GM18907 (cell line): ENCODE results near the gene LRG1.

Experiments
- ATAC-seq: cut with Tn5 transposase; IDR thresholded peaks from one replicate; pipeline ENCODE4 v1.9.1; 2021; ENCODE audit warnings: mild to moderate bottlenecking, moderate library complexity; ENCODE audit not compliant: unreplicated experiment

LRG1 gene

GRCh38 chr19:4539693-4540581, at the start of gene LRG1:
TSS of gene LRG1 (minus strand) at chr19:4540036. CDS start at chr19:4540013, 23 bp downstream.
- no peak for ATAC-seq

- no peak for ATAC-seq
Observed at GRCh38 chr19:4588291-4588761, 48.5 kb upstream of the LRG1 start.

- ATAC-seq = no peak
Observed at GRCh38 chr19:4587527-4587926, 47.7 kb upstream of the LRG1 start.

- ATAC-seq = no peak
Observed at GRCh38 chr19:4586691-4587090, 46.9 kb upstream of the LRG1 start.

- no peak for ATAC-seq
Observed at GRCh38 chr19:4586245-4586644, 46.4 kb upstream of the LRG1 start.

GRCh38 chr19:4585556-4585955, 45.7 kb upstream of the LRG1 start:
- no peak for ATAC-seq

GRCh38 chr19:4584670-4585460, 45.0 kb upstream of the LRG1 start:
- ATAC-seq = no peak

- no peak for ATAC-seq
Observed at GRCh38 chr19:4583961-4584669, 44.3 kb upstream of the LRG1 start.

- no peak for ATAC-seq
Observed at GRCh38 chr19:4582980-4583842, 43.4 kb upstream of the LRG1 start.

GRCh38 chr19:4581666-4582553, 42.1 kb upstream of the LRG1 start:
- ATAC-seq = no peak

GRCh38 chr19:4580961-4581665, 41.3 kb upstream of the LRG1 start:
- no peak for ATAC-seq

- no peak for ATAC-seq
Observed at GRCh38 chr19:4580021-4580901, 40.4 kb upstream of the LRG1 start.

- ATAC-seq = no peak
Observed at GRCh38 chr19:4579389-4579788, 39.6 kb upstream of the LRG1 start.

GRCh38 chr19:4578552-4579248, 38.9 kb upstream of the LRG1 start:
- ATAC-seq = no peak

GRCh38 chr19:4577020-4577782, 37.4 kb upstream of the LRG1 start:
- no peak for ATAC-seq
